Fibroblast of lung (primary cell): Measurements from ENCODE around the gene F3. TPM values are rescaled to one million over a fixed set of nuclear protein-coding genes. Genes with fewer than 3 reads are reported as not detected.

Source experiments
- DNase-seq, 2 donors: peaks; one replicate each; pipeline versions ENCODE4 v3.0.0 to v3.0.0-alpha.2; 2010; ENCODE audit warnings: low read depth in 2 of 2
- H2AFZ ChIP-seq: 2 replicates; pipeline ENCODE4 v1.5.1; 2012; ENCODE audit warnings: low read length, control low read depth, inconsistent platforms
- H3K27ac ChIP-seq: 2 replicates; pipeline ENCODE4 v1.5.1; 2011; ENCODE audit warnings: low read length, control low read depth; ENCODE audit not compliant: insufficient read depth
- H3K27me3 ChIP-seq: 2 replicates; pipeline ENCODE4 v1.5.1; 2011; ENCODE audit warnings: mild to moderate bottlenecking, low read length; ENCODE audit not compliant: control insufficient read depth, insufficient read depth
- H3K36me3 ChIP-seq: 2 replicates; pipeline ENCODE4 v1.5.1; 2011; ENCODE audit warnings: low read length; ENCODE audit not compliant: control insufficient read depth, insufficient read depth
- H3K4me1 ChIP-seq: 2 replicates; pipeline ENCODE4 v1.5.1; 2011; ENCODE audit warnings: low read length; ENCODE audit not compliant: control insufficient read depth, insufficient read depth; ENCODE audit errors: extremely low read depth
- H3K4me2 ChIP-seq: 2 replicates; pipeline ENCODE4 v1.5.1; 2011; ENCODE audit warnings: low read length, control low read depth; ENCODE audit not compliant: insufficient read depth; ENCODE audit errors: extremely low read depth
- H3K4me3 ChIP-seq, 4 experiments: fragments of 200-600 bp in 1 of 4; sonication (generic) in 1 of 4; replicated peaks in 1 of 4; 2 replicates each; pipeline ENCODE4 v1.5.1; 2011 to 2016; ENCODE audit warnings: low read length in 4 of 4, low read depth in 3 of 4, mild to moderate bottlenecking in 3 of 4, control low read depth in 2 of 4, inconsistent platforms in 1 of 4, mixed read lengths in 1 of 4; ENCODE audit not compliant: insufficient read depth in 1 of 4; ENCODE audit errors: control extremely low read depth in 1 of 4
- H3K79me2 ChIP-seq: 2 replicates; pipeline ENCODE4 v1.5.1; 2012; ENCODE audit warnings: mild to moderate bottlenecking, low read length, inconsistent platforms; ENCODE audit not compliant: control insufficient read depth, insufficient read depth
- H3K9ac ChIP-seq: 2 replicates; pipeline ENCODE4 v1.5.1; 2011; ENCODE audit warnings: mild to moderate bottlenecking, low read length, control low read depth; ENCODE audit not compliant: insufficient read depth
- H3K9me3 ChIP-seq: 2 replicates; pipeline ENCODE4 v1.5.1; 2012; ENCODE audit warnings: low read depth, low read length; ENCODE audit not compliant: control insufficient read depth, insufficient read depth
- H4K20me1 ChIP-seq: 2 replicates; pipeline ENCODE4 v1.5.1; 2011; ENCODE audit warnings: low read length; ENCODE audit not compliant: control insufficient read depth, insufficient read depth; ENCODE audit errors: extremely low read depth
- CTCF ChIP-seq, 2 donors: IDR thresholded peaks in 1 of 2; conservative IDR thresholded peaks in 1 of 2; 1 replicate in 1 of 2; 2 replicates in 1 of 2; pipeline ENCODE4 v1.5.1; 2011 to 2012; ENCODE audit warnings: low read length in 2 of 2, control low read depth in 1 of 2, inconsistent platforms in 1 of 2, low read depth in 1 of 2, mild to moderate bottlenecking in 1 of 2
- EZH2 ChIP-seq: IDR thresholded peaks from 2 replicates; pipeline ENCODE4 v1.5.1; 2012; ENCODE audit warnings: low read length, control low read depth, mild to moderate bottlenecking; ENCODE audit errors: missing control alignments
- polyA plus RNA-seq, 2 donors: library from polyadenylated mRNA; depleted of rRNA in 1 of 2; stranded (reverse) in 1 of 2; unstranded in 1 of 2; fragments of >200 nt; gene quantifications; 2 replicates each; pipeline ENCODE4 v1.2.1, GENCODE V29; 2011 to 2012; ENCODE audit warnings: missing spikeins in 1 of 2
- total RNA-seq: library from RNA; depleted of rRNA; stranded (reverse); fragments of >200 nt; gene quantifications from 2 replicates; pipeline ENCODE4 v1.2.1, GENCODE V29; 2014

F3 gene
- total and polyA plus RNA-seq, 2 donors (not counting 1 experiment from before 2014, with no cell fraction given): 234 to 400 TPM

- no peaks in the 10 kb centered on the region for H3K9me3 ChIP-seq
- peaks cover 3% of the 10 kb centered on the region for H3K79me2 ChIP-seq
- H3K9ac ChIP-seq: no peak overlapping the region
- H3K27ac ChIP-seq: no peak overlapping the region
- no peak overlapping the region for H3K4me3 ChIP-seq
- no peak for TF ChIP-seq EZH2
- TF ChIP-seq CTCF (conservative IDR thresholded peaks at IDR 0.05 in 1 of 2, IDR thresholded peaks at IDR 0.05 in 1 of 2; ENCODE audit: low read depth in 1 of 2, low read length in 2 of 2): no peak
- DNase-seq: no peak
- no peaks in the 10 kb centered on the region for H3K27me3 ChIP-seq
- no peak overlapping the region for H3K4me2 ChIP-seq
- H2AFZ ChIP-seq: no peak overlapping the region
- H3K36me3 ChIP-seq: peaks cover 12% of the 10 kb centered on the region
- H4K20me1 ChIP-seq: no peaks in the 10 kb centered on the region
- no peaks in the 10 kb centered on the region for H3K4me1 ChIP-seq
These were observed 12.1 kb downstream of the F3 start for GRCh38 chr1:94529416-94529815.

GRCh38 chr1:94528826-94529225 lies 12.7 kb downstream of the F3 start:
- no peaks in the 10 kb centered on the region for H3K4me1 ChIP-seq
- H3K79me2 ChIP-seq: no peaks in the 10 kb centered on the region
- H3K27ac ChIP-seq: no peak overlapping the region
- H3K4me2 ChIP-seq: no peak overlapping the region
- H3K4me3 ChIP-seq: no peak overlapping the region
- peaks cover 12% of the 10 kb centered on the region for H3K36me3 ChIP-seq
- no peaks in the 10 kb centered on the region for H4K20me1 ChIP-seq
- H3K9ac ChIP-seq: no peak overlapping the region
- no peaks in the 10 kb centered on the region for H3K9me3 ChIP-seq
- H3K27me3 ChIP-seq: no peaks in the 10 kb centered on the region
- DNase-seq: no peak
- TF ChIP-seq EZH2: no peak
- no peak for TF ChIP-seq CTCF (conservative IDR thresholded peaks at IDR 0.05 in 1 of 2, IDR thresholded peaks at IDR 0.05 in 1 of 2; ENCODE audit: low read depth in 1 of 2, low read length in 2 of 2)
- H2AFZ ChIP-seq: no peak overlapping the region

- Histone ChIP-seq H3K4me3 (no peak overlapping the region), H3K36me3 (peaks cover 12% of the 10 kb centered on the region), H2AFZ (no peak overlapping the region), H3K9me3 (no peaks in the 10 kb centered on the region), H3K9ac (no peak overlapping the region), H3K4me1 (no peaks in the 10 kb centered on the region), H3K27ac (no peak overlapping the region), H3K4me2 (no peak overlapping the region), H4K20me1 (no peaks in the 10 kb centered on the region), H3K27me3 (no peaks in the 10 kb centered on the region), H3K79me2 (no peaks in the 10 kb centered on the region)
- TF ChIP-seq EZH2 (no peak), CTCF (conservative IDR thresholded peaks at IDR 0.05 in 1 of 2, IDR thresholded peaks at IDR 0.05 in 1 of 2; ENCODE audit: low read depth in 1 of 2, low read length in 2 of 2) (no peak)
- peak in 1 of 2 donors; percentile 23 for DNase-seq
These were observed 13.3 kb downstream of the F3 start for GRCh38 chr1:94528299-94528698.
